ENCODE data around the gene WDR37. TPM values are rescaled to one million over a fixed set of nuclear protein-coding genes. Genes with fewer than 3 reads are reported as not detected.

The WDR37 gene
- polyA plus RNA-seq, 1 of the 3 experiments (the other 2 are of a cell fraction), result 11.9 TPM

GRCh38 chr10:1169186-1169885 is 113.2 kb downstream of the WDR37 start:
- H3K36me3 ChIP-seq (replicated peaks in 1 of 2; ENCODE audit: control insufficient read depth in 1 of 2, insufficient read depth in 2 of 2, low read length in 1 of 2), result no peaks in the 10 kb centered on the region
- H3K4me3 ChIP-seq (ENCODE audit: low read depth in 2 of 2, low read length in 1 of 2), result no peak overlapping the region
- ChIA-PET POLR2A (no interaction called here), CTCF (no interaction called here)
- H3K9me3 ChIP-seq, result no peaks in the 10 kb centered on the region
- TF ChIP-seq ELF1 (IDR thresholded peaks at IDR 0.05) (no peak), CHD2 (IDR thresholded peaks at IDR 0.05; ENCODE audit: low read length, partially characterized antibody) (no peak), RCOR1 (IDR thresholded peaks at IDR 0.05; ENCODE audit: low read length) (no peak), EZH2phosphoT487 (IDR thresholded peaks at IDR 0.05; ENCODE audit: borderline replicate concordance, low read depth) (no peak), TCF12 (IDR thresholded peaks at IDR 0.05) (no peak), MEF2A (IDR thresholded peaks at IDR 0.05; ENCODE audit: borderline replicate concordance, low read depth) (no peak), IRF3 (IDR thresholded peaks at IDR 0.05; ENCODE audit: low read depth, low read length) (no peak), EP300 (IDR thresholded peaks at IDR 0.05; ENCODE audit: borderline replicate concordance in 1 of 2, low read depth in 1 of 2, low read length in 1 of 2) (no peak), FOXM1 (IDR thresholded peaks at IDR 0.05; ENCODE audit: low read depth) (no peak), MXI1 (IDR thresholded peaks at IDR 0.05; ENCODE audit: low read depth, low read length) (no peak)
- no peak overlapping the region for H2AFZ ChIP-seq (ENCODE audit: low read depth)
- H3K27me3 ChIP-seq (ENCODE audit: insufficient read depth), result no peaks in the 10 kb centered on the region
- WGBS (ENCODE audit: low lambda C conversion rate), result 51% methylated on average over 15 of the region's 23 CpGs
- H3K79me2 ChIP-seq (ENCODE audit: insufficient read depth), result no peaks in the 10 kb centered on the region
- no peaks in the 10 kb centered on the region for H3K4me1 ChIP-seq (ENCODE audit: control insufficient read depth in 1 of 2, insufficient read depth in 2 of 2, low read depth in 1 of 2, low read length in 1 of 2)
- no peaks in the 10 kb centered on the region for H3K9me2 ChIP-seq
- no peak overlapping the region for H3K27ac ChIP-seq (ENCODE audit: low read depth in 2 of 2, low read length in 1 of 2)
- H3F3A ChIP-seq (replicated peaks; ENCODE audit: insufficient read depth), result no peaks in the 10 kb centered on the region
- H4K20me1 ChIP-seq (ENCODE audit: insufficient read depth), result no peaks in the 10 kb centered on the region
- no peak overlapping the region for H3K4me2 ChIP-seq
- H3K9ac ChIP-seq, result no peak overlapping the region
- no peak for DNase-seq

GRCh38 chr10:1169981-1170866 is 114.0 kb downstream of the WDR37 start:
- Histone ChIP-seq H4K20me1 (ENCODE audit: insufficient read depth) (no peaks in the 10 kb centered on the region), H3K36me3 (replicated peaks in 1 of 2; ENCODE audit: control insufficient read depth in 1 of 2, insufficient read depth in 2 of 2, low read length in 1 of 2) (no peaks in the 10 kb centered on the region), H3K9me2 (no peaks in the 10 kb centered on the region), H3K27me3 (ENCODE audit: insufficient read depth) (no peaks in the 10 kb centered on the region), H3F3A (replicated peaks; ENCODE audit: insufficient read depth) (no peaks in the 10 kb centered on the region), H2AFZ (ENCODE audit: low read depth) (no peak overlapping the region), H3K27ac (ENCODE audit: low read depth in 2 of 2, low read length in 1 of 2) (no peak overlapping the region), H3K4me3 (ENCODE audit: low read depth in 2 of 2, low read length in 1 of 2) (no peak overlapping the region), H3K4me2 (no peak overlapping the region), H3K79me2 (ENCODE audit: insufficient read depth) (no peaks in the 10 kb centered on the region), H3K4me1 (ENCODE audit: control insufficient read depth in 1 of 2, insufficient read depth in 2 of 2, low read depth in 1 of 2, low read length in 1 of 2) (no peaks in the 10 kb centered on the region), H3K9ac (no peak overlapping the region), H3K9me3 (no peaks in the 10 kb centered on the region)
- ChIA-PET CTCF (interaction anchor here (1.0 kb wide), 1 partner anchor 39 kb away, joined by 3 read pairs; no protein-coding TSS in a partner anchor), POLR2A (no interaction called here)
- WGBS (ENCODE audit: low lambda C conversion rate), result 51% methylated on average over 20 of the region's 22 CpGs
- TF ChIP-seq MEF2A (IDR thresholded peaks at IDR 0.05; ENCODE audit: borderline replicate concordance, low read depth) (no peak), PBX3 (IDR thresholded peaks at IDR 0.05) (no peak), FOSL2 (IDR thresholded peaks at IDR 0.05; ENCODE audit: borderline replicate concordance, low read depth) (no peak), SIN3A (IDR thresholded peaks at IDR 0.05; ENCODE audit: borderline replicate concordance, low read depth, low read length) (no peak), RAD21 (IDR thresholded peaks at IDR 0.05; ENCODE audit: low read length) (no peak), RCOR1 (IDR thresholded peaks at IDR 0.05; ENCODE audit: low read length) (no peak), JUND (IDR thresholded peaks at IDR 0.05) (no peak)
- no peak for DNase-seq
